CD14-positive monocyte (primary cell): ENCODE data around the gene ECI2. TPM values are rescaled to one million over a fixed set of nuclear protein-coding genes. Genes with fewer than 3 reads are reported as not detected.

Source experiments
- DNase-seq, 3 donors: peaks; one replicate each; pipeline ENCODE4 v3.0.0-alpha.2; 2011 to 2022
- H2AFZ ChIP-seq: 2 replicates; pipeline ENCODE4 v1.6.0; 2012; ENCODE audit warnings: mild to moderate bottlenecking, low read depth, low read length, inconsistent platforms; ENCODE audit not compliant: insufficient read depth, poor library complexity, severe bottlenecking
- H3K27ac ChIP-seq, 2 donors: 1 replicate in 1 of 2; 2 replicates in 1 of 2; pipeline ENCODE4 v1.5.1; 2012 to 2013; ENCODE audit warnings: low read length in 2 of 2, control low read depth in 1 of 2, inconsistent platforms in 1 of 2, low read depth in 1 of 2, mild to moderate bottlenecking in 1 of 2
- H3K27me3 ChIP-seq, 2 donors: one replicate each; pipeline versions ENCODE4 v1.6.0 to v1.6.1; 2011 to 2013; ENCODE audit warnings: low read length in 2 of 2; ENCODE audit not compliant: control insufficient read depth in 2 of 2, insufficient read depth in 2 of 2
- H3K36me3 ChIP-seq, 2 donors: replicated peaks in 1 of 2; 1 replicate in 1 of 2; 2 replicates in 1 of 2; pipeline versions ENCODE4 v1.5.1 to v1.6.1; 2012 to 2013; ENCODE audit warnings: low read length in 2 of 2, control low read depth in 1 of 2, inconsistent platforms in 1 of 2, mild to moderate bottlenecking in 1 of 2; ENCODE audit not compliant: insufficient read depth in 2 of 2, control insufficient read depth in 1 of 2
- H3K4me1 ChIP-seq, 2 donors: 1 replicate in 1 of 2; 2 replicates in 1 of 2; pipeline versions ENCODE4 v1.5.1 to v1.6.1; 2012 to 2013; ENCODE audit warnings: low read length in 2 of 2, control low read depth in 1 of 2, inconsistent platforms in 1 of 2, mild to moderate bottlenecking in 1 of 2, moderate library complexity in 1 of 2; ENCODE audit not compliant: insufficient read depth in 2 of 2, control insufficient read depth in 1 of 2
- H3K4me2 ChIP-seq: replicated peaks from 2 replicates; pipeline ENCODE3; 2012; ENCODE audit warnings: low read length, moderate library complexity, mild to moderate bottlenecking; ENCODE audit not compliant: poor library complexity, severe bottlenecking; ENCODE audit errors: extremely low read depth
- H3K4me3 ChIP-seq, 3 experiments: fragments of 200-600 bp in 1 of 3; sonication (generic) in 1 of 3; replicated peaks in 1 of 3; 1 replicate in 2 of 3; 2 replicates in 1 of 3; pipeline ENCODE4 v1.5.1; 2011 to 2013; ENCODE audit warnings: low read length in 3 of 3, mild to moderate bottlenecking in 3 of 3, control low read depth in 2 of 3, low read depth in 2 of 3, inconsistent platforms in 1 of 3, moderate library complexity in 1 of 3
- H3K79me2 ChIP-seq: 2 replicates; pipeline ENCODE4 v1.6.0; 2012; ENCODE audit warnings: mild to moderate bottlenecking, control low read depth, inconsistent platforms, low read length, moderate library complexity; ENCODE audit not compliant: insufficient read depth
- H3K9ac ChIP-seq: 2 replicates; pipeline ENCODE4 v1.6.0; 2017; ENCODE audit warnings: low read length, mild to moderate bottlenecking; ENCODE audit not compliant: insufficient read depth, poor library complexity, severe bottlenecking
- H3K9me3 ChIP-seq, 2 donors: replicated peaks in 1 of 2; 1 replicate in 1 of 2; 2 replicates in 1 of 2; pipeline versions ENCODE4 v1.5.1 to v1.6.1; 2012 to 2013; ENCODE audit warnings: low read length in 2 of 2, control low read depth in 1 of 2; ENCODE audit not compliant: control insufficient read depth in 1 of 2, insufficient read depth in 1 of 2
- H4K20me1 ChIP-seq: 2 replicates; pipeline ENCODE4 v1.6.0; 2012; ENCODE audit warnings: mild to moderate bottlenecking, low read length, control low read depth, moderate library complexity; ENCODE audit not compliant: insufficient read depth
- H3K27ac Mint-ChIP-seq, 7 donors: one replicate each; pipeline ENCODE4 v1.8.0; 2020; ENCODE audit warnings: mild to moderate bottlenecking in 7 of 7, mixed read lengths in 7 of 7, moderate library complexity in 6 of 7, inconsistent platforms in 2 of 7
- H3K27me3 Mint-ChIP-seq, 3 donors: one replicate each; pipeline ENCODE4 v1.8.0; 2021 to 2022; ENCODE audit warnings: low read depth in 3 of 3, mild to moderate bottlenecking in 3 of 3, mixed read lengths in 3 of 3, moderate library complexity in 3 of 3, inconsistent platforms in 1 of 3
- H3K36me3 Mint-ChIP-seq, 2 donors: one replicate each; pipeline ENCODE4 v1.8.0; 2020; ENCODE audit warnings: mixed read lengths in 2 of 2, inconsistent platforms in 1 of 2, mild to moderate bottlenecking in 1 of 2
- H3K4me1 Mint-ChIP-seq: one replicate; pipeline ENCODE4 v1.8.0; 2020; ENCODE audit warnings: mild to moderate bottlenecking, mixed read lengths
- H3K4me3 Mint-ChIP-seq, 2 donors: one replicate each; pipeline ENCODE4 v1.8.0; 2020; ENCODE audit warnings: mild to moderate bottlenecking in 2 of 2, mixed read lengths in 2 of 2, moderate library complexity in 1 of 2
- H3K9me3 Mint-ChIP-seq, 7 donors: one replicate each; pipeline ENCODE4 v1.8.0; 2020 to 2022; ENCODE audit warnings: mixed read lengths in 7 of 7, mild to moderate bottlenecking in 6 of 7, moderate library complexity in 6 of 7, inconsistent platforms in 2 of 7
- WGBS: methylation state at CpG from one replicate; pipeline ENCODE4 v1.1.5; 2013; ENCODE audit warnings: missing lambda C conversion rate; ENCODE audit not compliant: insufficient coverage; 5-methylcytosine and 5-hydroxymethylcytosine counted together
- intact Hi-C, 2 donors: fragments of 100-400 bp; cut with micrococcal nuclease; formaldehyde crosslinking; loops; one replicate each; pipeline versions ENCODE4 v1.15.0 to v1.15.1; 2023
- polyA plus RNA-seq, 3 donors: library from polyadenylated mRNA; depleted of rRNA in 1 of 3; unstranded in 2 of 3; stranded (reverse) in 1 of 3; fragments of 300-500 nt in 2 of 3; fragments of >200 nt in 1 of 3; fragmentation: Illumina TruSeq in 2 of 3; gene quantifications; 1 replicate in 2 of 3; 2 replicates in 1 of 3; pipeline ENCODE4 v1.2.3, GENCODE V29; 2012 to 2021
- TF ChIP-seq, protein P1 (sequence below): fragments of 200-600 bp; IDR thresholded peaks from one replicate; pipeline ENCODE4 v1.8.0; 2022; ENCODE audit warnings: antibody characterized with exemption, mild to moderate bottlenecking

ECI2 gene
- polyA plus RNA-seq, 3 donors: 9.2 to 45.9 (median 44.5) TPM

DNA sequence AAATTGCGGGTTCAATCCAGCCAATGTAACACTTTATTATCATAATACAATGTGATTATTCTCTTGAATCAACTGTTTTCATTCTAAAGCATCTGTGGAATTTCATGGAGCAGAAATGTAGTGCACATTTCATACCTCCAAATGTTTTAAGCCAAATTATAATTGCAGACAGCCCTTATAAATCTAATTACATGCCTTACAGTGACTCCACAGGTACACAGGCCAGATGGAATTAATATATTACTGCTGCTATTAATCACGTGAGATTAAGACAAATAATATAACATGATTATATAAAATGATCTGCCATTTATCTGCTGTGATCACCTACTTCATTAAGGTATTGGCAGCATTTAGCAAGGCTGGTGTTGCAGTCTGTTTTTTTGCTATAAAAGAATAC lies 9.7 kb upstream of the ECI2 start:
- no peak overlapping the region for H3K4me3 Mint-ChIP-seq
- H3K36me3 ChIP-seq: no peaks in the 10 kb centered on the region
- TF ChIP-seq, protein P1, sequence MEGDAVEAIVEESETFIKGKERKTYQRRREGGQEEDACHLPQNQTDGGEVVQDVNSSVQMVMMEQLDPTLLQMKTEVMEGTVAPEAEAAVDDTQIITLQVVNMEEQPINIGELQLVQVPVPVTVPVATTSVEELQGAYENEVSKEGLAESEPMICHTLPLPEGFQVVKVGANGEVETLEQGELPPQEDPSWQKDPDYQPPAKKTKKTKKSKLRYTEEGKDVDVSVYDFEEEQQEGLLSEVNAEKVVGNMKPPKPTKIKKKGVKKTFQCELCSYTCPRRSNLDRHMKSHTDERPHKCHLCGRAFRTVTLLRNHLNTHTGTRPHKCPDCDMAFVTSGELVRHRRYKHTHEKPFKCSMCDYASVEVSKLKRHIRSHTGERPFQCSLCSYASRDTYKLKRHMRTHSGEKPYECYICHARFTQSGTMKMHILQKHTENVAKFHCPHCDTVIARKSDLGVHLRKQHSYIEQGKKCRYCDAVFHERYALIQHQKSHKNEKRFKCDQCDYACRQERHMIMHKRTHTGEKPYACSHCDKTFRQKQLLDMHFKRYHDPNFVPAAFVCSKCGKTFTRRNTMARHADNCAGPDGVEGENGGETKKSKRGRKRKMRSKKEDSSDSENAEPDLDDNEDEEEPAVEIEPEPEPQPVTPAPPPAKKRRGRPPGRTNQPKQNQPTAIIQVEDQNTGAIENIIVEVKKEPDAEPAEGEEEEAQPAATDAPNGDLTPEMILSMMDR: no peak

DNA sequence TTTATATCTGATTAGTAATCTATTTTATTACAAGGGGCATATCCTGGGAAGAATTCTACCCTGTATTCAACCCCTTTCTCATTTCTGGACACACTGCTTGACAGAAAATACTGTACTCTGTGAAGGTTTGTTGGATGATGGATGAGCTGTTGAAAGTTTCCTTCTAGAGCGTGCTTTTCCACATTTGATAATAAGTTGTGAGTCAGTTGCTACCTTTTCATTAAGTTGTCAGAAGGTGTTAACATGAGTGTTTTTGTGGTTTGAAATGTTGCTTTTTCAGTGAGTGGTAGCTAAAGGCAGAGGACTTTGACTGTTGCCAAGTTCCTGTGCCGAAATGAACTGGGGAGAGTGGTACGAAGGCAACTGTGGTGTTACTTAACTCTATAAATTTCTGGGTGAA lies 3.9 kb upstream of the ECI2 start:
- DNase-seq: no peak
- H3K4me1 ChIP-seq: peaks cover 8 to 16% of the 10 kb centered on the region in 2 donors
- no peaks in the 10 kb centered on the region for H3K9me3 ChIP-seq
- intact Hi-C loops: loop anchor here (5.0 to 10.0 kb wide), 5 partner anchors 94 to 864 kb away; partner anchors contain the start of gene CDYL (in 1 of the 2)
- H3K27me3 Mint-ChIP-seq: peaks cover 2 to 6% (median 2%) of the 10 kb centered on the region in 3 donors
- no peaks in the 10 kb centered on the region for H4K20me1 ChIP-seq
- peaks cover 0 to 6% (median 3%) of the 10 kb centered on the region in 7 donors for H3K9me3 Mint-ChIP-seq
- TF ChIP-seq, protein P1: no peak
- H3K79me2 ChIP-seq: no peaks in the 10 kb centered on the region
- H3K36me3 Mint-ChIP-seq: no peaks in the 10 kb centered on the region
- H3K36me3 ChIP-seq: no peaks in the 10 kb centered on the region
- no peak overlapping the region for H3K27ac ChIP-seq
- no peak overlapping the region for H3K4me2 ChIP-seq
- H3K4me1 Mint-ChIP-seq: peaks cover 10% of the 10 kb centered on the region
- no peak overlapping the region for H3K27ac Mint-ChIP-seq
- no peak overlapping the region for H3K4me3 ChIP-seq
- no peak overlapping the region for H2AFZ ChIP-seq
- H3K27me3 ChIP-seq: no peaks in the 10 kb centered on the region
- H3K9ac ChIP-seq: no peak overlapping the region
- WGBS: 90% methylated on average over 2 of the region's 3 CpGs
- no peak overlapping the region for H3K4me3 Mint-ChIP-seq

More for the DNA sequence above, 9.7 kb upstream of the ECI2 start:
- intact Hi-C loops: no loop called here
- no peak overlapping the region for H3K4me2 ChIP-seq
- Mint-ChIP-seq H3K36me3 (no peaks in the 10 kb centered on the region), H3K27ac (no peak overlapping the region), H3K9me3 (peaks cover 0 to 6% (median 3%) of the 10 kb centered on the region in 7 donors), H3K4me1 (no peaks in the 10 kb centered on the region), H3K27me3 (peaks cover 0 to 4% (median 0%) of the 10 kb centered on the region in 3 donors)
- H3K79me2 ChIP-seq: no peaks in the 10 kb centered on the region
- no peak overlapping the region for H3K4me3 ChIP-seq
- H2AFZ ChIP-seq: no peak overlapping the region
- H4K20me1 ChIP-seq: no peaks in the 10 kb centered on the region
- H3K9me3 ChIP-seq: no peaks in the 10 kb centered on the region
- H3K27me3 ChIP-seq: no peaks in the 10 kb centered on the region
- DNase-seq: no peak
- no peak overlapping the region for H3K9ac ChIP-seq
- no CpG with 5 or more reads among the region's 2 CpGs for WGBS
- H3K27ac ChIP-seq: no peak overlapping the region
- no peaks in the 10 kb centered on the region for H3K4me1 ChIP-seq
